ENCODE data around the gene SEPTIN8. TPM values are rescaled to one million over a fixed set of nuclear protein-coding genes. Genes with fewer than 3 reads are reported as not detected.

The SEPTIN8 gene
- total and polyA plus RNA-seq, 9 donors: 34.6 to 56.1 (median 40.8) TPM

- WGBS (ENCODE audit: insufficient coverage): 78% methylated on average over 2 of the region's 5 CpGs
- peaks cover 10% of the 10 kb centered on the region for H3K27me3 ChIP-seq (ENCODE audit: control insufficient read depth, insufficient read depth, low read length)
These were observed 25.1 kb upstream of the SEPTIN8 start for GRCh38 chr5:132802044-132802684.

GRCh38 chr5:132800545-132800944, 23.5 kb upstream of the SEPTIN8 start:
- H3K4me3 ChIP-seq (ENCODE audit: low read length): no peak overlapping the region
- no CpG with 5 or more reads among the region's 2 CpGs for WGBS (ENCODE audit: insufficient coverage)

More at GRCh38 chr5:132802044-132802684, 25.1 kb upstream of the SEPTIN8 start:
- peaks cover 4% of the 10 kb centered on the region for H3K4me1 ChIP-seq (ENCODE audit: control insufficient read depth, insufficient read depth, low read length)
- H3K9me3 ChIP-seq (replicated peaks; ENCODE audit: control insufficient read depth, low read depth, low read length): no peaks in the 10 kb centered on the region
- no peaks in the 10 kb centered on the region for H3K36me3 ChIP-seq (ENCODE audit: control insufficient read depth, insufficient read depth, low read length)
- DNase-seq: no peak
- no peak overlapping the region for H3K4me3 ChIP-seq (ENCODE audit: low read length)
- no peak overlapping the region for H3K27ac ChIP-seq (ENCODE audit: low read length)

GRCh38 chr5:132799392-132799791, 22.4 kb upstream of the SEPTIN8 start:
- WGBS (ENCODE audit: insufficient coverage): 50% methylated on average over 1 of the region's 2 CpGs
- no peak overlapping the region for H3K27ac ChIP-seq (ENCODE audit: low read length)
- no peaks in the 10 kb centered on the region for H3K36me3 ChIP-seq (ENCODE audit: control insufficient read depth, insufficient read depth, low read length)
- peaks cover 10% of the 10 kb centered on the region for H3K27me3 ChIP-seq (ENCODE audit: control insufficient read depth, insufficient read depth, low read length)
- DNase-seq: no peak
- H3K4me3 ChIP-seq (ENCODE audit: low read length): no peak overlapping the region
- H3K9me3 ChIP-seq (replicated peaks; ENCODE audit: control insufficient read depth, low read depth, low read length): no peaks in the 10 kb centered on the region
- H3K4me1 ChIP-seq (ENCODE audit: control insufficient read depth, insufficient read depth, low read length): peaks cover 4% of the 10 kb centered on the region

More at GRCh38 chr5:132800545-132800944, 23.5 kb upstream of the SEPTIN8 start:
- DNase-seq: no peak
- Histone ChIP-seq H3K27ac (ENCODE audit: low read length) (no peak overlapping the region), H3K9me3 (replicated peaks; ENCODE audit: control insufficient read depth, low read depth, low read length) (no peaks in the 10 kb centered on the region), H3K4me1 (ENCODE audit: control insufficient read depth, insufficient read depth, low read length) (peaks cover 4% of the 10 kb centered on the region), H3K27me3 (ENCODE audit: control insufficient read depth, insufficient read depth, low read length) (peaks cover 10% of the 10 kb centered on the region), H3K36me3 (ENCODE audit: control insufficient read depth, insufficient read depth, low read length) (no peaks in the 10 kb centered on the region)

GRCh38 chr5:132797651-132798050, 20.6 kb upstream of the SEPTIN8 start:
- H3K27me3 ChIP-seq (ENCODE audit: control insufficient read depth, insufficient read depth, low read length): peaks cover 11% of the 10 kb centered on the region
- 20% methylated on average over 2 of the region's 2 CpGs for WGBS (ENCODE audit: insufficient coverage)
- no peak overlapping the region for H3K4me3 ChIP-seq (ENCODE audit: low read length)
- H3K9me3 ChIP-seq (replicated peaks; ENCODE audit: control insufficient read depth, low read depth, low read length): no peaks in the 10 kb centered on the region
- no peak overlapping the region for H3K27ac ChIP-seq (ENCODE audit: low read length)
- H3K4me1 ChIP-seq (ENCODE audit: control insufficient read depth, insufficient read depth, low read length): peaks cover 4% of the 10 kb centered on the region
- H3K36me3 ChIP-seq (ENCODE audit: control insufficient read depth, insufficient read depth, low read length): no peaks in the 10 kb centered on the region
- peak; percentile 26 for DNase-seq

GRCh38 chr5:132791026-132791425, 14.0 kb upstream of the SEPTIN8 start:
- H3K27ac ChIP-seq (ENCODE audit: low read length): no peak overlapping the region
- no CpG with 5 or more reads among the region's 3 CpGs for WGBS (ENCODE audit: insufficient coverage)
- H3K9me3 ChIP-seq (replicated peaks; ENCODE audit: control insufficient read depth, low read depth, low read length): no peaks in the 10 kb centered on the region
- no peak for DNase-seq
- H3K36me3 ChIP-seq (ENCODE audit: control insufficient read depth, insufficient read depth, low read length): no peaks in the 10 kb centered on the region
- H3K4me1 ChIP-seq (ENCODE audit: control insufficient read depth, insufficient read depth, low read length): no peaks in the 10 kb centered on the region
- no peak overlapping the region for H3K4me3 ChIP-seq (ENCODE audit: low read length)
- peaks cover 5% of the 10 kb centered on the region for H3K27me3 ChIP-seq (ENCODE audit: control insufficient read depth, insufficient read depth, low read length)

- H3K4me1 ChIP-seq (ENCODE audit: control insufficient read depth, insufficient read depth, low read length): no peaks in the 10 kb centered on the region
- H3K27me3 ChIP-seq (ENCODE audit: control insufficient read depth, insufficient read depth, low read length): peaks cover 5% of the 10 kb centered on the region
- H3K4me3 ChIP-seq (ENCODE audit: low read length): no peak overlapping the region
- H3K27ac ChIP-seq (ENCODE audit: low read length): no peak overlapping the region
- H3K9me3 ChIP-seq (replicated peaks; ENCODE audit: control insufficient read depth, low read depth, low read length): no peaks in the 10 kb centered on the region
- 57% methylated on average over 1 of the region's 2 CpGs for WGBS (ENCODE audit: insufficient coverage)
- no peak for DNase-seq
- no peaks in the 10 kb centered on the region for H3K36me3 ChIP-seq (ENCODE audit: control insufficient read depth, insufficient read depth, low read length)
These were observed 13.3 kb upstream of the SEPTIN8 start for GRCh38 chr5:132790201-132790865.

- H3K27me3 ChIP-seq (ENCODE audit: control insufficient read depth, insufficient read depth, low read length): peaks cover 5% of the 10 kb centered on the region
- 69% methylated on average over 7 of the region's 8 CpGs for WGBS (ENCODE audit: insufficient coverage)
These were observed 12.2 kb upstream of the SEPTIN8 start for GRCh38 chr5:132788990-132789886.

GRCh38 chr5:132788508-132788907, 11.5 kb upstream of the SEPTIN8 start:
- H3K27ac ChIP-seq (ENCODE audit: low read length): no peak overlapping the region
- DNase-seq: no peak
- peaks cover 3% of the 10 kb centered on the region for H3K4me1 ChIP-seq (ENCODE audit: control insufficient read depth, insufficient read depth, low read length)
- peaks cover 5% of the 10 kb centered on the region for H3K27me3 ChIP-seq (ENCODE audit: control insufficient read depth, insufficient read depth, low read length)
- H3K36me3 ChIP-seq (ENCODE audit: control insufficient read depth, insufficient read depth, low read length): no peaks in the 10 kb centered on the region
- no CpG with 5 or more reads among the region's 1 CpG for WGBS (ENCODE audit: insufficient coverage)
- H3K9me3 ChIP-seq (replicated peaks; ENCODE audit: control insufficient read depth, low read depth, low read length): no peaks in the 10 kb centered on the region
- no peak overlapping the region for H3K4me3 ChIP-seq (ENCODE audit: low read length)

More at GRCh38 chr5:132788990-132789886, 12.2 kb upstream of the SEPTIN8 start:
- Histone ChIP-seq H3K9me3 (replicated peaks; ENCODE audit: control insufficient read depth, low read depth, low read length) (no peaks in the 10 kb centered on the region), H3K36me3 (ENCODE audit: control insufficient read depth, insufficient read depth, low read length) (no peaks in the 10 kb centered on the region), H3K4me1 (ENCODE audit: control insufficient read depth, insufficient read depth, low read length) (peaks cover 3% of the 10 kb centered on the region), H3K27ac (ENCODE audit: low read length) (no peak overlapping the region), H3K4me3 (ENCODE audit: low read length) (no peak overlapping the region)
- DNase-seq: no peak

GRCh38 chr5:132787076-132787475, 10.0 kb upstream of the SEPTIN8 start:
- DNase-seq: no peak
- 83% methylated on average over 1 of the region's 1 CpG for WGBS (ENCODE audit: insufficient coverage)
- Histone ChIP-seq H3K36me3 (ENCODE audit: control insufficient read depth, insufficient read depth, low read length) (no peaks in the 10 kb centered on the region), H3K27ac (ENCODE audit: low read length) (no peak overlapping the region), H3K4me1 (ENCODE audit: control insufficient read depth, insufficient read depth, low read length) (peaks cover 4% of the 10 kb centered on the region), H3K9me3 (replicated peaks; ENCODE audit: control insufficient read depth, low read depth, low read length) (no peaks in the 10 kb centered on the region), H3K27me3 (ENCODE audit: control insufficient read depth, insufficient read depth, low read length) (peaks cover 2% of the 10 kb centered on the region), H3K4me3 (ENCODE audit: low read length) (no peak overlapping the region)

- no peaks in the 10 kb centered on the region for H3K9me3 ChIP-seq (replicated peaks; ENCODE audit: control insufficient read depth, low read depth, low read length)
- no peak for DNase-seq
- H3K4me3 ChIP-seq (ENCODE audit: low read length): no peak overlapping the region
- peaks cover 7% of the 10 kb centered on the region for H3K4me1 ChIP-seq (ENCODE audit: control insufficient read depth, insufficient read depth, low read length)
- H3K27ac ChIP-seq (ENCODE audit: low read length): no peak overlapping the region
- WGBS (ENCODE audit: insufficient coverage): 83% methylated on average over 2 of the region's 4 CpGs
- H3K36me3 ChIP-seq (ENCODE audit: control insufficient read depth, insufficient read depth, low read length): no peaks in the 10 kb centered on the region
- H3K27me3 ChIP-seq (ENCODE audit: control insufficient read depth, insufficient read depth, low read length): peaks cover 6% of the 10 kb centered on the region
These were observed 8.8 kb upstream of the SEPTIN8 start for GRCh38 chr5:132785864-132786263.

Data from muscle of leg (tissue), 11 donors.